GM18526 (cell line): Measurements from ENCODE around the gene EGF.

ENCODE experiments used
- POLR2A ChIP-seq: IDR thresholded peaks from 3 replicates; pipeline ENCODE4 v1.6.1; 2011; ENCODE audit not compliant: insufficient read length; ENCODE audit errors: extremely low read depth

The EGF gene

GRCh38 chr4:109945056-109945455 lies 32.4 kb downstream of the EGF start:
- no peak for TF ChIP-seq POLR2A

GRCh38 chr4:109946120-109946519 lies 33.4 kb downstream of the EGF start:
- TF ChIP-seq POLR2A, result no peak

GRCh38 chr4:109947457-109947856 lies 34.8 kb downstream of the EGF start:
- TF ChIP-seq POLR2A, result no peak

- TF ChIP-seq POLR2A, result no peak
Measured at GRCh38 chr4:109947918-109948317, 35.2 kb downstream of the EGF start.

- TF ChIP-seq POLR2A, result no peak
Measured at GRCh38 chr4:109952612-109953011, 39.9 kb downstream of the EGF start.

- no peak for TF ChIP-seq POLR2A
Measured at GRCh38 chr4:109953556-109953955, 40.9 kb downstream of the EGF start.

GRCh38 chr4:109955146-109955545 lies 42.5 kb downstream of the EGF start:
- TF ChIP-seq POLR2A, result no peak

- TF ChIP-seq POLR2A, result no peak
Measured at GRCh38 chr4:109957227-109957626, 44.5 kb downstream of the EGF start.

- no peak for TF ChIP-seq POLR2A
Measured at GRCh38 chr4:109959195-109959594, 46.5 kb downstream of the EGF start.

GRCh38 chr4:109962401-109962800 lies 49.7 kb downstream of the EGF start:
- TF ChIP-seq POLR2A, result no peak

GRCh38 chr4:109966891-109967481 lies 54.3 kb downstream of the EGF start:
- TF ChIP-seq POLR2A, result no peak

- no peak for TF ChIP-seq POLR2A
Measured at GRCh38 chr4:109967798-109968520, 55.3 kb downstream of the EGF start.

GRCh38 chr4:109969087-109969486 lies 56.4 kb downstream of the EGF start:
- no peak for TF ChIP-seq POLR2A

GRCh38 chr4:109969919-109970318 lies 57.2 kb downstream of the EGF start:
- no peak for TF ChIP-seq POLR2A

- no peak for TF ChIP-seq POLR2A
Measured at GRCh38 chr4:109972786-109973528, 60.3 kb downstream of the EGF start.

GRCh38 chr4:109973529-109973905 lies 60.8 kb downstream of the EGF start:
- no peak for TF ChIP-seq POLR2A

- no peak for TF ChIP-seq POLR2A
Measured at GRCh38 chr4:109976189-109976588, 63.5 kb downstream of the EGF start.
